ENCODE results near the gene GGA2.
"Not testable (repeated sequence)": the region's sequence is repeated elsewhere in the genome, so short reads cannot be mapped to it uniquely, and the experiment has no call there.

The GGA2 gene

DNA sequence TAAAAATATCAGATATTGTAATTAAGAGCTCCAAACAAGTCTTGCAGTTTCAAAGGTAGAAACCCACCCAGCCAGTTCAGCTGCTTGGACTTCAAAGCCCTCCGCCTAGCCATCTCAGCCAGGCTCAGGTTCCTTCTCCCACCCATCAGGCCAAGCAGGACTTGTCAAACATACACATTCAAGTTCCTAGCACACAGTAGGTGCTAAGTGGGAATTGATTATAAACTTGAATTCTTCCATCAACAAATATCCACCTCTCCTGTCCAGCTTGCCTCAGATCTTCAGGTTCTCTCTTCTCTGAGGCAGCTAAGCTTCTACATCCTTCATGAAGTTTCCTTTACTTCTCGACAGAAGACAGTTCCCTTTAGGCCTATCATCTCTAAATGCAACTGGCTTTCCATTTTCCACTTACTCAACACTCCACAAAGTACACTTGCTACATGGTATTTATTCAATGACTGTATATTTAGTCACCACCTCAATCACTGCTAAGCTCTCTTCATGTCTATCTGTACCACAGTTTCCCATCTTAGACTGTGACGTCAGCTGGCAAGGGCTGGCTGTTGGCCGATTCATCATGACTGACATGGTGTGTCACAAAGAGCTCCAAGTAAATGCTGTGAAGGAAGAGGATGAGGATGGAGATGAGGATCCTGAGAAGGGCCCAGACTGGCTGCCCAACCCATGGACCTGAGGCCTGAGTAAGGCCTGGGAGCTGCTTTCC, 44.0 kb downstream of the GGA2 start:
- no peak for DNase-seq (ENCODE audit: low read depth)

GRCh38 chr16:23465179-23465578, 45.1 kb downstream of the GGA2 start:
- no peak for DNase-seq (ENCODE audit: low read depth)

DNA sequence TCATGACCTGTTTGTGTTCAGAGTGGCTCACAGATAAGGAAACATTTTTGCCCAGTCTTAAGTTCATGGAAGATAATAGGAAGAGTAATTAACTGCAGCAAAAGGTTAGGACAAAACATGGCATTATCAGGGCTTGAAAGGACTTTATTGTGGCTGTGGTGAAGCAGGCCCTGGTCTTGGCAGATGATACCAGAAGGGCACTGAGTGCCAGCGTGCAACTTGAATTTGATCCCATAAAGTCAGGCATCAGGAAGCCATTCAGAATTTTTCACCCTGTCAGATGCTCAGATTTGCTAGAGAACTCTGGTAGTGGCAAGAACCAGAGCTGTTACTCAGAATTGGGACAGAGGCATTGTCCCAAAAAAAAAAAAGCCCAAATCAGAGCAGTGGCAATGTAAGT, 46.1 kb downstream of the GGA2 start:
- no peak for DNase-seq (ENCODE audit: low read depth)

GRCh38 chr16:23462994-23463393, 47.3 kb downstream of the GGA2 start:
- DNase-seq (ENCODE audit: low read depth) = not testable (repeated sequence)

GRCh38 chr16:23453338-23454052, 56.8 kb downstream of the GGA2 start:
- no peak for DNase-seq (ENCODE audit: low read depth)

DNA sequence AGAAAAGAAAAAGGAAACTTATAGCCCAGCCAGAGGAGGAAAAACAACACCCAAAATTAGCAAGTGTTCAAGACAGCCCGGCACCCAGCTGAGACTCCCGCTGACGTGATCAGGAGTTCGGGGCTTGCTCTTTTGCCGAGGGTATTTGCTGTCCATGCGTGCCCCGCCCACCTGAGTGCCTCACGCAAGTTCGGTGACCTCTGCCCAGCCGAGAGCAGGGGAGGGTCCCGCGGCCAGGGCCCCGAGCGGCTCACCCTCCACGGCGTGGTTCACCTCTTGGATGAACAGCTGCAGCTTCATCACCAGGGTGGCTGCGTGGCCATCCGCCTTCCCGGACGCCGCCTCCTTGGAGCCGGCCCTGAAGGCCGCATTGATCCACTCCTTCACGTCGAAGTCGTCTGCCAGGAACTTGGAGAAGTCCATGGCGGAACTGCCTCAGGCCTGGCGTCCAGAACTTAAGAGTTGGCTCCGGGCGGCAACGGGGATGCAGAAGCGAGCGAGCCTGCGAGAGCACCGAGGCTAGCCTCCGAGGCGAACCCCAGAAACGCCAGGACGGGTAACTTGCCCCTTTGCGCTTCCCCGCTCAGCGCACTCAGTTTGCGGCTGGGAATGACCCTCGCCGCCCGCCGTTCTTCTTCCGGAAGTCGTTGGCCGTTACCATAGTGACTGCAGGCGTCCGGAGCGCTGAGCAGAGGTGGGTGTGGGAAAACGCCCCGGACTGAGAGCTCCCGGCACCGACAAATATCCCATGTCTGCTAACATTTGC, 57.5 kb downstream of the GGA2 start, which contains the start of gene COG7:
TSS of gene COG7 (minus strand) at position 618 of the 766 bp plus-strand sequence. CDS start at position 423, 195 bp downstream.
- DNase-seq (ENCODE audit: low read depth) = peak; percentile 70

DNA sequence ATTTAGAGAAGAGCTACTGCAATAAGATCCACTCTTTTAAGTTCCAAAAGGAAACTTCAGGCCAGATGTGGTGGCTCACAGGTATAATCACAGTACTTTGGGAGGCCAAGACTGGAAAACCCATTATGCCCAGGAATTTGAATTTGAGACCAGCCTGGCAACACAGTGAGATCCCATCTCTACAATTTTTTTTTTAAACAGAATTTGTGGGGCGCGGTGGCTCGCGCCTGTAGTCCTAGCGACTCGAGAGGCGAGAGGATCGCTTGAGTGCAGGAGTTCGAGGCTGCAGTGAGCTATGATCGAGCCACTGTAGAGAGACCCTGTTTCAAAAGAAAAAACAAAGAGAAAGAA, 58.1 kb downstream of the GGA2 start:
- no peak for DNase-seq (ENCODE audit: low read depth)

GRCh38 chr16:23448392-23448791, 61.9 kb downstream of the GGA2 start:
- no peak for DNase-seq (ENCODE audit: low read depth)

DNA sequence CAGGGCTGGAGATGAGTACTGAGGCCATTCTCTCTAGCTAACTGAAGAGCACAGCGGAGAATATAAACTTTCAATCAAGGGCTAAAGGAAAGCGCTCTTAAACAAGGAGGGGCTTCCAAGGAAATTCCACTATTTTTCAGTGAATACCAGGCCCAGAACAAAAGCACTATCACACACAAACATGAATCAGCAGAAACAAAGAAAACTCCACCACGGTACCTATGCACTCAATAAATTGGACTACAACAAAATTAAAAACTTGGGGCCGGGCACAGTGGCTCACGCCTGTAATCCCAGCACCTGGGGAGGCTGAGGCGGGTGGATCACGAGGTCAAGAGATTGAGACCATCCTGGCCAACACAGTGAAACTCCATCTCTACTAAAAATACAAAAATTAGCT, 72.8 kb downstream of the GGA2 start:
- not testable (repeated sequence) for DNase-seq (ENCODE audit: low read depth)

GRCh38 chr16:23436951-23437350, 73.3 kb downstream of the GGA2 start:
- DNase-seq (ENCODE audit: low read depth) = no peak

DNA sequence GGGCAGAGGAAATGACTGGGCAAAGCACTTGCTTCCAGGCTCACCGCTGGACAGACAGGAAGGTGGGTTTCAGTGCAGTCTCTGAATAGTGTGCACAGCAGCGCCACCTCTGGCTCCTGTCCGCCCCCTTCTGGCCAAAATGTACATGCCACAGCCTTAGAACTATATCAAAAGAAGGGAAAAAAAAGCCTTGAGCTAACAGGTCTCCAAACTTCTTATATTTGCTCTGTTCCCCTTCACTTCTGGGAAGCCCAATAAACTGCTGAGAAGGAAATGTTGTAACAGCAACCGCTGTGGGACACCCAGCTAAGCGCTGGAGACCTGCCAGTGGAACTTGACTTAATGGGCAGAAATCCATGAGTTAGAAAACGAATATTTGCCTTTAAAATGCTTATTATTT, 74.8 kb downstream of the GGA2 start:
- DNase-seq (ENCODE audit: low read depth) = peak; percentile 32

GRCh38 chr16:23434380-23434779, 75.9 kb downstream of the GGA2 start:
- no peak for DNase-seq (ENCODE audit: low read depth)

DNA sequence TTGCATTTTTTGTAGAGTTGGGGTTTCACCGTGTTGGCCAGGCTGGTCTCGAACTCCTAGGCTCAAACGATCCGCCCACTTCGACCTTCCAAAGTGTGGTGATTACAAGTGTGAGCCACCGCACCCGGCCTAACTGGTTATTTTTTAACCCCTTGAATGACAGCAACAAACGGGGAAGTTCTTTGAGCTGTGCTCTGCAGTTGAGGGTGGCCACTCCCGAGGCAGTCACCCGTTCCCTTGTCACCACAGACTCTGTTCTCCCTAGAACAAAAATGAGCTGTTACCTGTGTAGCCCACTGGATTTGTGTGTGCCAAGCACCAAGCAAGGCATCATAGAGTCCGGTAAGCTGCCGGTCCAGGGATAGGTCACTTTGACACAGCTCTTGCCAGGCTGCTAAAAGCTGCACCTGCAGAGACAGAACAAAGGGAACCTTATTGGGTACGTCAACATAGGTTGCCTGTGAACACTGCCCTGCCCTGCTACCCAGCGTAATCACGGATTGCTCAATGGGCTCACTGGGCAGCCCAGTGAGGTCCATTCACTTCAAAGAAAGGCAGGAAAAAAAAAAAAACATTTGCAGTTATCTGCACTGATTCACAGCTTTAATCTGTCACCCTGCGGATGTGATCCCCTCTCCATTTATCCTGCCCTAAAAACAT, 76.9 kb downstream of the GGA2 start:
- DNase-seq (ENCODE audit: low read depth) = no peak

DNA sequence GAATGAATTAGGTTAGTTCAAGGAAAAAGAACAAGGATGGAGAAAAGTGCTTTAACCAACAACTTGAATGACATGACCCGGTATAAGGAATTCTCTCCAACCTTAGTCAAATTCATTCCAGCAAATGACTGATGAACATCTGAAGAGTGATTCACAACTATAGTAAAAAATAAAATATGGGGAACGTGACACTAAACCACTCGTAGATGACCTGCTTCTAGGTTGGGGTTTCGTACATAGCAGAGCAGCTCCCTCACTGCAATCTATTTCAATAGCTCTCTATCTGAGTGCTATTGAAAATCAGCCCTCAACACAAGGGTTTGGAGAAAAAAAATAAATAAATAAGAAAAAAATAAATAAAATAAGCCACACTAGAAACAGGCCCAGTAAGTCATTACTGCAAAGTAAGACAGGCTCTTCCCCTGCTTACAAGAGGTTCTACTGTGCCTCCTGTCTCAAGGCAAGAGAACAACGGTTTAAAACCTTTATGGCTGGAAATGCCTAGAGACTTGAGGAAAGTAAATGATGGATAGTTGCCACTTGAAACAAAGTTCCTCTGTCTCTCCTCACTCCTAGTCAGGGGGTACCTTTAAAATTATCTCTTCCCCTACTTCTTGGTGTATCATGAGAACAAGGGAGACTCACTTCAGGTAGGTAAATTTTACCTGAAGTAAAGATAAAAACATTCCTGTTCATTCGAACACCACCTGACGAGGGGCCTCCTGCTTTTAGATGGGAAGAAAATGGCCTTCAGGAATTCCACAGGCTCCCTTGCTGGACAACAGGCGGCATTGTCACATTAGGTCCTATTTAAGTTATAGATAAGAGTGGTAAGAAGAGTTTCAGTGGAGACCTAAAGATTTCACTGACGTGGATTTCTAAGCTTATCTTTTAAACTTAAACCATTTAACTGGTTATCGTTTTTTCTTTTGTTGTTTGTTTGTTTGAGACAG, 77.8 kb downstream of the GGA2 start:
- DNase-seq (ENCODE audit: low read depth) = no peak

- no peak for DNase-seq (ENCODE audit: low read depth)
Measured at GRCh38 chr16:23428351-23428750, 81.9 kb downstream of the GGA2 start.

- no peak for DNase-seq (ENCODE audit: low read depth)
Measured at GRCh38 chr16:23424292-23424958, 85.9 kb downstream of the GGA2 start.

DNA sequence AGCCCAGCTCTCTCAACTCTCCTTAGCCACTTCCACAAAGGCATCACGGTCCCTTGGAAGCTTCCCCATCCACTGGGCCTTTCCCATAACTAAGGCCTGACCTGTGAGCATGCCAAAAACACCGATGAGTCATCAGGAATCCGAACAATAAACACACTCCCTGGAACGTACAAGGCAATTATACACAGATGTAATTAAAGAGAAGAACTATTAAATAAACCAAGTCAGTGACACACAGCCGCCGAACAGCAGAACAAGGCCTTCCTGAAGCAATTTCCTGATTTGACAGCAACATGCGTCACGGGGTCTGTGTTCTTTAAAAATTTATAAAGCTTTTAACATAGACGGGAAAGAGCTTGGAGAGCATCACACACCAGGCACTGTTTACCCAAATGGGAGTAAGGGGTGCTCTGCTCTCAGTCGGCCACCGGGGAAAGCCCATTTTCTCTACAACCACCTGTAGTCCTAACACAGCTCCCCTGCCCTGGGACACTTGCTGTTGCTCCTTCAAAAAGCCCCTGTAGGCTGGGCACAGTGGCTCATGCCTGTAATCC, 86.7 kb downstream of the GGA2 start:
- DNase-seq (ENCODE audit: low read depth) = no peak

- DNase-seq (ENCODE audit: low read depth) = no peak
Measured at GRCh38 chr16:23420011-23420410, 90.3 kb downstream of the GGA2 start.

GRCh38 chr16:23416816-23417215, 93.5 kb downstream of the GGA2 start:
- no peak for DNase-seq (ENCODE audit: low read depth)

GRCh38 chr16:23414731-23415130, 95.6 kb downstream of the GGA2 start:
- no peak for DNase-seq (ENCODE audit: low read depth)
